Activated CD4-positive, alpha-beta T cell treated with anti-CD3 and anti-CD28 coated beads, Interleukin-2, amount 50 U/mL, for 1 hour (primary cell): ENCODE results near the gene ABLIM1.
A peak's percentile ranks its signal among the peaks of the same experiment; 100 is the strongest.

ENCODE experiments used
- DNase-seq: peaks from one replicate; pipeline ENCODE4 v3.0.0-alpha.2; 2020

Gene ABLIM1

GRCh38 chr10:114542373-114542772 lies 115.7 kb downstream of the ABLIM1 start:
- DNase-seq: no peak

GRCh38 chr10:114541797-114542160 lies 116.3 kb downstream of the ABLIM1 start:
- DNase-seq: no peak

- DNase-seq: peak; percentile 71
Observed at GRCh38 chr10:114541081-114541796, 116.8 kb downstream of the ABLIM1 start.

DNA sequence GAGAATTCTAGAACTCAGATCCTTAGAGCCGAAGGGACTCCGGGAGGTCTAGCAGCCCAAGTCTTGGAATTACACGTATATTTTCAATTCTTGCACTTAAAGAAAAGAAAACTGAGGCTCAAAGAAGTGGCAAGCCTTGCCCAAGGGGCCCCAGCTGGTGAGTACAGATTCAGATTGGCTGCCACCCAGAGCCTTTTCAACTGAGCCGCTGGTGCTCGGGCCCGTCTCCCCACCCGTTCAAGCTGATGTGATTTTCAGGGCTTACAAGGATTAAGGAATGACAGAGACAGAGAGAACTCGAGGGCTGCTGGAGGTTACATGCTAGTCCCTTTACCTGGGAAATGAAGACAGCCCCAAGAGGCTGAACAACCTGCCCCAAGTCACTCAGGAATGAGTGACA lies 117.8 kb downstream of the ABLIM1 start:
- no peak for DNase-seq

GRCh38 chr10:114539623-114540022 lies 118.5 kb downstream of the ABLIM1 start:
- no peak for DNase-seq

GRCh38 chr10:114538181-114538906 lies 119.7 kb downstream of the ABLIM1 start:
- peak; percentile 61 for DNase-seq

DNA sequence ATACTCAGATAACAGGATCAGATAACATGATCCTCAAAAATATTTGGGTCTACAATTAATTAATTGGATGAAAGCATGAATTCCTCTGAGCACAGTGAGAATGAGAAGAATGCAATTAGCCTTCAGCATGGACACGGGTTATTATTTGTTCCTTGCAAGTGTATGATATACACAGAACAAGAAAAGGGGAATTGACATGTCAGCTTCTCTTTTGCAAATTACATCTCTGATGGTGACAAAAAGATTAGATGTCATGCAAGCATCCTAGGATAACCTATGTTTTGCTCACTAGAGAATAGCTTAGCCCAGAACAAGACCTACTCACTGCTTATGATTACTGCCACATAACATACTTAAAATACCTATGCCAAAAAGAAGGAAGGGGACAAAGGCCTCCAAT lies 120.3 kb downstream of the ABLIM1 start:
- no peak for DNase-seq

DNA sequence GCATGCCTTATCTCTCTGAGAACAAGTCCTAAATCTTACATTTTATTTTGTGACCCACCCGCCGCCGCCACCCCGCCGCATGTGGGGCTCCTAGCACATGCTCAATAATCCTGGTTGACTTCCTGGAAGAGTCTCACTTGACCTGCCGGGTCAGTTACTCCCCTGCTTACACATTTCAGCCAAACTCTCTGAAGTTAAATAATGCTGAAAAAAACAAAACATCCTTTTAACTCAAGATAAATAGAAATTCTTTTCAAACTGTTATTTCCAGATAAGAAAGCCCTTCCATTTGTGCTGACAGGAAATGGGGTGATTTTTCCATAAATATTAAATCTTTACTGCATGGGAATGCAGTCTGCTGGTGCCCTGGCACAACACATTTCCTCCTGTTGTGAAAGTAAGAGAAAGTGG lies 123.5 kb downstream of the ABLIM1 start:
- DNase-seq: no peak

GRCh38 chr10:114532226-114532625 lies 125.8 kb downstream of the ABLIM1 start:
- DNase-seq: no peak

GRCh38 chr10:114526504-114527238 lies 131.4 kb downstream of the ABLIM1 start:
- DNase-seq: peak; percentile 87

GRCh38 chr10:114526126-114526503 lies 132.0 kb downstream of the ABLIM1 start:
- DNase-seq: no peak

DNA sequence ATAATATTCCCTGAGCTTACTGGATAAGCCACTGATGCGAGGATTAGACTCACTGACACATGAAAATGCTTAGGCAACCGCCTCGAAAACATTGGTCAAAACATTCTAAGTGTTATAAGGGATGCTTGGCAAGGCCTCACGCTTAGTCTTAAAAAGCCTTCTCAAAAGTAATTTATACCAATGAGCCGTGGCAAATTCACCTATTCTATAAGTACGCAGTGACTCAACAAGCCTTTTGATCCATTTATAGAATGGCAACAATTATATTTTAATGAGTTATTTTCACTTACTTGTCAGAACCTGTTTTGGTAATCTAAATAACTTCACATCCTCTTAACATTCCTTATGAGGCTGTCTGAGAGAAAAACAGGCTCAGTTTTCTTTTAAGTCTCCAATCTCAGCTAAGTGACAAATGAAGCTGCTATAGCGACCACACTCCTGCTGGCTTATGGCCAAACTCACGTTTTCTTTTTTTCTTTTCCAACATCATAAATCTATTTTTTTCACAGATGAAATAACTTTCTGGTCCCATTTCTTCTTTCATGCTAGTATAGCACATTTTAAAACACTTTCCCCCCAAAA lies 132.6 kb downstream of the ABLIM1 start:
- DNase-seq: no peak

DNA sequence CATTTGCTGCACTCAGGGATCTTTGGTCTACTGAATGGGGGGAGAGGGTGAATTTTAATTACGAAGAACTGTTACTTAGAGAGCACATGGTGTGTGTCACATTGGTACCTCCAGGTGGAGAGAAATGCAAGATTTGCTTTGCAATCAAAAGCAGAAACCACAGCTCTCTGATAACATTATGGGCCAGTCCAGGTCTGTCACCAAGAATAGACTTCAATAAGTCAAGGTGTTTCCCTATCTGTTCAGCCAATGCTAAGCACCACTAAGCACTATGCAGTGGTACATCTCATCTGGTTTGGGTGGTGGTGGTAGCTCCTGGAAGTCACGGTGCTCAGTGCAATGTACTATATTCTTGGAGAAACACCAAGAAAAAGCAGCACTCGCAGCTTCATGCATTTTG lies 134.2 kb downstream of the ABLIM1 start:
- no peak for DNase-seq

DNA sequence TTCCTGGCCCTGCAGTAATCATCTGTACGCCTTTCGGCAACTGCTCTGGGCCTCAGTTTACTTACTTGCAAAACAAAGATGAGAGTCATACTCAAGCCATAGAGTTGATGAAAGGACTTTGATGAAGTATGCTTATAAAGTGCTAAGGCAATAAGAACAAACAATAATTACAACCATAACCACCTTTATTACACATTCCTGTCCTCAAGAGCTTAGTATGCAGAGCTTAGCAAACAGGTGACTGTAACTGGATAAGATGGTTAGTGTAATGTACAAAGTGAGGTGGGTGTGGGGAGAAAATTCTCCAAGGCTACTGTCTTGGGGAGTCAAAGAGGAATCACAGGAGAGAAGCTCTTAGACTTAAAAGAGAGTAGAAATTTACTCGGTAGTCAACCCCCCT lies 136.8 kb downstream of the ABLIM1 start:
- no peak for DNase-seq

- DNase-seq: no peak
Observed at GRCh38 chr10:114520453-114520852, 137.6 kb downstream of the ABLIM1 start.

- DNase-seq: no peak
Observed at GRCh38 chr10:114519756-114520293, 138.2 kb downstream of the ABLIM1 start.

- DNase-seq: no peak
Observed at GRCh38 chr10:114519306-114519669, 138.8 kb downstream of the ABLIM1 start.

DNA sequence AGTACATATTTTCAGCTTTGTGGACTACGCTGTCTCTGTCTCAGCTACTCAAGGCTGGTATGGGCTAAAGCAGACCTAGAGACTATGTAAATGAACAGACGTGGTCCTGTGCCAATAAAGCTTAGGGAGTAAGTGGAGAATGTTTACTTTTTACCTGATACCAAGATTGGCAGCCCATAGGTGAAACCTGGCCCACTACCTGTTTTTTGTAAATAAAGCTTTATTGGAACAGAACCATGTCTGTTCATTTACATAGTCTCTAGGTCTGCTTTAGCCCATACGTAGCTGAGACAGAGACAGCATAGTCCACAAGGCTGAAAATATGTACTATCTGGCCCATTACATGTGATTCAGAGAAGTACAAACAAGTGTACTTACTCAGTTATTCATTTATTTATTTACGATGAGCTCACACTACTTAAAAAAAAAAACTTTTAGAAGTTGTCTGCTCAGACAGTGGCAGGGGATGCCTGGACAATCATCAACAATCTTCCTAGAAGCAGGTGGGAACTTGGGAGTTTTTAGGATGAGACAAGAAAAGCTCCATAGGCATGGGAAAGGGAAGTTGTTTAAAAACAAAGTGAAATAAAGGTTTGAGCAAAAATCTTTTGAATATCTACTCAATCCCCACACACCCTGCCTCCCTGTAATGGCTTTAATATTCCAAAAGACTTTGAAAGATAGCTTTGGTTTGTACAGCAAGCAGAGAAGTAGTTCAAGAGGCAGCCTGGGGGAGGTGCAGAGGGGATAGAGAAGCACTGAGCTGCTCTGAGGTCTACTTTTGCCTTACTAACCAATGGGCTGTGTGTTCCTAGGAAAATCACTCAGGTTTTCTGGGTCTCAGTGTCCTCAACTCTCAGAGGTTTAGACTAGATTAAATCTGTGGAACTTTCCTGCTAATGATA lies 139.4 kb downstream of the ABLIM1 start:
- no peak for DNase-seq

- DNase-seq: no peak
Observed at GRCh38 chr10:114517368-114518250, 140.5 kb downstream of the ABLIM1 start.

- no peak for DNase-seq
Observed at GRCh38 chr10:114516356-114516755, 141.7 kb downstream of the ABLIM1 start.

DNA sequence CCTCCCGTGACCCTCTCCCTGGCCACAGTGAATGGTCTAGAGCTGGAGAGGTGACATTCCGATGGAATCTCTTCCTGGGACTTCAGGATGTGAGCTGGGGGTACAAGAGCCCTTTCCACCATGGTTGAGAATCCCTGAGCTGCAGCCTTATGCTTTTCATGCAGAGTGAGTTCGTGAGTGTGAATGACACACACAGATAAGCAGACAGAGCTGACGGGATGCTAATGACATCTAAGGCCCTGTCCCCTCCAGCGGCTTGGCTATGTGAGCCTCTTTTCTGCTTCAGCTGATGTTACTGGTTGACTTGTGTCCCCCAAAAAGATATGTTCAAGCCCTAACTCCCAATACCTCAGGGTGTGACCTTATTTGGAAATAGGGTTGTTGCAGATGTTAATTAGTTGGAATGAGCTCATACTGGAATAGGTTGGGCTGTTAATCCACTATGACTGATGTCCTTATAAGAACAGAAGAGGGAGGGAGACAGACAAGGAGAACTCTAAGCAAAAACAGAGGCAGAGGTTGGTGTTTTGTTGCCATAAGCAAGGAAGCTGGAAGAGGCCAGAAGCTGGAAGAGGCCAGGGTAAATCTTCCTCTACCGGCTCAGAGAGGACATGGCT lies 142.7 kb downstream of the ABLIM1 start:
- DNase-seq: no peak
